Ascending aorta (tissue), 2 donors: ENCODE data around the gene KRT82. TPM values are rescaled to one million over a fixed set of nuclear protein-coding genes. Genes with fewer than 3 reads are reported as not detected.

Source experiments
- DNase-seq, 2 donors: peaks; one replicate each; pipeline ENCODE4 v3.0.0-alpha.2; 2019; ENCODE audit warnings: low spot score in 2 of 2
- H3K27ac ChIP-seq, 2 donors: fragments of 200-600 bp; sonication (generic); one replicate each; pipeline ENCODE4 v1.5.1; 2016 to 2017; ENCODE audit warnings: mild to moderate bottlenecking in 1 of 2
- H3K27me3 ChIP-seq: fragments of 200-600 bp; sonication (generic); one replicate; pipeline ENCODE4 v1.5.1; 2017
- H3K36me3 ChIP-seq, 2 donors: fragments of 200-600 bp; sonication (generic); one replicate each; pipeline ENCODE4 v1.5.1; 2016
- H3K4me1 ChIP-seq, 2 donors: fragments of 200-600 bp; sonication (generic); one replicate each; pipeline ENCODE4 v1.5.1; 2016 to 2017; ENCODE audit warnings: mild to moderate bottlenecking in 1 of 2
- H3K4me3 ChIP-seq, 2 donors: fragments of 200-600 bp; sonication (generic); one replicate each; pipeline ENCODE4 v1.5.1; 2016 to 2017; ENCODE audit warnings: mild to moderate bottlenecking in 1 of 2
- H3K9me3 ChIP-seq, 2 donors: fragments of 200-600 bp; sonication (generic); one replicate each; pipeline ENCODE4 v1.5.1; 2016
- CTCF ChIP-seq, 3 experiments: fragments of 200-600 bp in 2 of 3; fragments of 450-650 bp in 1 of 3; sonication (generic) in 2 of 3; IDR thresholded peaks; one replicate each; pipeline ENCODE4 v1.5.1; 2016 to 2019; ENCODE audit warnings: antibody characterized with exemption in 3 of 3, mild to moderate bottlenecking in 1 of 3, moderate library complexity in 1 of 3
- intact Hi-C: fragments of 100-400 bp; cut with DNase I; formaldehyde crosslinking; loops from one replicate; pipeline ENCODE4 v1.15.1; 2023
- total RNA-seq: library from RNA; depleted of rRNA; stranded (reverse); fragments of >200 nt; gene quantifications from one replicate; pipeline ENCODE4 v1.1.0, GENCODE V29; 2016

KRT82 gene
- total RNA-seq, 1 donor from 2014 or later, result not detected

GRCh38 chr12:52356762-52357580 lies 49.2 kb downstream of the KRT82 start:
- DNase-seq, result peak in 1 of 2 donors; percentile 18
- no peak for TF ChIP-seq CTCF (IDR thresholded peaks at IDR 0.05)
- Histone ChIP-seq H3K4me1 (no peaks in the 10 kb centered on the region), H3K27me3 (no peaks in the 10 kb centered on the region), H3K4me3 (no peak overlapping the region), H3K9me3 (no peaks in the 10 kb centered on the region), H3K27ac (no peak overlapping the region), H3K36me3 (no peaks in the 10 kb centered on the region)
- intact Hi-C loops, result no loop called here

GRCh38 chr12:52356031-52356761 lies 49.9 kb downstream of the KRT82 start:
- peaks cover 0 to 2% of the 10 kb centered on the region in 2 donors for H3K4me1 ChIP-seq
- intact Hi-C loops, result no loop called here
- TF ChIP-seq CTCF (IDR thresholded peaks at IDR 0.05), result no peak
- H3K27ac ChIP-seq, result no peak overlapping the region
- no peaks in the 10 kb centered on the region for H3K27me3 ChIP-seq
- DNase-seq, result peak in 1 of 2 donors; percentile 61
- H3K9me3 ChIP-seq, result no peaks in the 10 kb centered on the region
- no peak overlapping the region for H3K4me3 ChIP-seq
- no peaks in the 10 kb centered on the region for H3K36me3 ChIP-seq

GRCh38 chr12:52355176-52355575 lies 51.0 kb downstream of the KRT82 start:
- no peak for DNase-seq
- Histone ChIP-seq H3K36me3 (no peaks in the 10 kb centered on the region), H3K4me1 (peaks cover 0 to 3% of the 10 kb centered on the region in 2 donors), H3K27me3 (no peaks in the 10 kb centered on the region), H3K9me3 (no peaks in the 10 kb centered on the region), H3K4me3 (no peak overlapping the region), H3K27ac (no peak overlapping the region)
- TF ChIP-seq CTCF (IDR thresholded peaks at IDR 0.05), result no peak
- intact Hi-C loops, result no loop called here

GRCh38 chr12:52354200-52354599 lies 51.9 kb downstream of the KRT82 start:
- TF ChIP-seq CTCF (IDR thresholded peaks at IDR 0.05), result no peak
- Histone ChIP-seq H3K9me3 (no peaks in the 10 kb centered on the region), H3K4me3 (no peak overlapping the region), H3K36me3 (no peaks in the 10 kb centered on the region), H3K4me1 (peaks cover 0 to 3% of the 10 kb centered on the region in 2 donors), H3K27ac (no peak overlapping the region), H3K27me3 (no peaks in the 10 kb centered on the region)
- peak in 1 of 2 donors; percentile 41 for DNase-seq
- intact Hi-C loops, result no loop called here

- intact Hi-C loops, result no loop called here
Observed at GRCh38 chr12:52353766-52354165, 52.4 kb downstream of the KRT82 start.

More at GRCh38 chr12:52353766-52354165, 52.4 kb downstream of the KRT82 start:
- H3K4me3 ChIP-seq, result no peak overlapping the region
- peak in 1 of 2 donors; percentile 28 for DNase-seq
- H3K9me3 ChIP-seq, result no peaks in the 10 kb centered on the region
- no peaks in the 10 kb centered on the region for H3K36me3 ChIP-seq
- H3K27ac ChIP-seq, result no peak overlapping the region
- no peak for TF ChIP-seq CTCF (IDR thresholded peaks at IDR 0.05)
- H3K4me1 ChIP-seq, result peaks cover 0 to 3% of the 10 kb centered on the region in 2 donors
- no peaks in the 10 kb centered on the region for H3K27me3 ChIP-seq
